ENCODE data around the gene LRRC8C. TPM values are rescaled to one million over a fixed set of nuclear protein-coding genes. Genes with fewer than 3 reads are reported as not detected.

LRRC8C gene
- total RNA-seq, 1 experiment from 2014 or later = 1.2 TPM

- Histone ChIP-seq H3K4me3 (ENCODE audit: insufficient read depth, low read depth, low read length) (no peak overlapping the region), H3K36me3 (replicated peaks; ENCODE audit: control insufficient read depth, insufficient read depth, low read length) (no peaks in the 10 kb centered on the region), H3K27me3 (ENCODE audit: control insufficient read depth, insufficient read depth, low read length) (no peaks in the 10 kb centered on the region)
- DNase-seq = no peak
Measured at GRCh38 chr1:89667691-89668090, 34.8 kb downstream of the LRRC8C start.

- H3K36me3 ChIP-seq (replicated peaks; ENCODE audit: control insufficient read depth, insufficient read depth, low read length) = no peaks in the 10 kb centered on the region
- DNase-seq = no peak
- no peak overlapping the region for H3K4me3 ChIP-seq (ENCODE audit: insufficient read depth, low read depth, low read length)
- no peaks in the 10 kb centered on the region for H3K27me3 ChIP-seq (ENCODE audit: control insufficient read depth, insufficient read depth, low read length)
Measured at GRCh38 chr1:89668961-89669360, 36.0 kb downstream of the LRRC8C start.

- H3K27me3 ChIP-seq (ENCODE audit: control insufficient read depth, insufficient read depth, low read length) = no peaks in the 10 kb centered on the region
- H3K36me3 ChIP-seq (replicated peaks; ENCODE audit: control insufficient read depth, insufficient read depth, low read length) = no peaks in the 10 kb centered on the region
- no peak overlapping the region for H3K4me3 ChIP-seq (ENCODE audit: insufficient read depth, low read depth, low read length)
- no peak for DNase-seq
Measured at GRCh38 chr1:89669441-89669840, 36.5 kb downstream of the LRRC8C start.

GRCh38 chr1:89670163-89670562 lies 37.2 kb downstream of the LRRC8C start:
- no peak for DNase-seq
- H3K27me3 ChIP-seq (ENCODE audit: control insufficient read depth, insufficient read depth, low read length) = no peaks in the 10 kb centered on the region
- no peak overlapping the region for H3K4me3 ChIP-seq (ENCODE audit: insufficient read depth, low read depth, low read length)
- H3K36me3 ChIP-seq (replicated peaks; ENCODE audit: control insufficient read depth, insufficient read depth, low read length) = no peaks in the 10 kb centered on the region

- DNase-seq = no peak
- Histone ChIP-seq H3K36me3 (replicated peaks; ENCODE audit: control insufficient read depth, insufficient read depth, low read length) (no peaks in the 10 kb centered on the region), H3K4me3 (ENCODE audit: insufficient read depth, low read depth, low read length) (no peak overlapping the region), H3K27me3 (ENCODE audit: control insufficient read depth, insufficient read depth, low read length) (no peaks in the 10 kb centered on the region)
Measured at GRCh38 chr1:89670711-89671110, 37.8 kb downstream of the LRRC8C start.

GRCh38 chr1:89671775-89672488 lies 39.0 kb downstream of the LRRC8C start:
- H3K27me3 ChIP-seq (ENCODE audit: control insufficient read depth, insufficient read depth, low read length) = no peaks in the 10 kb centered on the region
- DNase-seq = no peak
- no peaks in the 10 kb centered on the region for H3K36me3 ChIP-seq (replicated peaks; ENCODE audit: control insufficient read depth, insufficient read depth, low read length)
- H3K4me3 ChIP-seq (ENCODE audit: insufficient read depth, low read depth, low read length) = no peak overlapping the region

- H3K27me3 ChIP-seq (ENCODE audit: control insufficient read depth, insufficient read depth, low read length) = no peaks in the 10 kb centered on the region
- H3K36me3 ChIP-seq (replicated peaks; ENCODE audit: control insufficient read depth, insufficient read depth, low read length) = no peaks in the 10 kb centered on the region
Measured at GRCh38 chr1:89672489-89673183, 39.7 kb downstream of the LRRC8C start.

GRCh38 chr1:89673251-89673650 lies 40.3 kb downstream of the LRRC8C start:
- DNase-seq = no peak
- Histone ChIP-seq H3K27me3 (ENCODE audit: control insufficient read depth, insufficient read depth, low read length) (no peaks in the 10 kb centered on the region), H3K36me3 (replicated peaks; ENCODE audit: control insufficient read depth, insufficient read depth, low read length) (no peaks in the 10 kb centered on the region)

More at GRCh38 chr1:89672489-89673183, 39.7 kb downstream of the LRRC8C start:
- no peak overlapping the region for H3K4me3 ChIP-seq (ENCODE audit: insufficient read depth, low read depth, low read length)
- DNase-seq = no peak

GRCh38 chr1:89675677-89676076 lies 42.8 kb downstream of the LRRC8C start:
- Histone ChIP-seq H3K4me3 (ENCODE audit: insufficient read depth, low read depth, low read length) (no peak overlapping the region), H3K27me3 (ENCODE audit: control insufficient read depth, insufficient read depth, low read length) (no peaks in the 10 kb centered on the region), H3K36me3 (replicated peaks; ENCODE audit: control insufficient read depth, insufficient read depth, low read length) (no peaks in the 10 kb centered on the region)
- DNase-seq = no peak

More at GRCh38 chr1:89673251-89673650, 40.3 kb downstream of the LRRC8C start:
- H3K4me3 ChIP-seq (ENCODE audit: insufficient read depth, low read depth, low read length) = no peak overlapping the region

GRCh38 chr1:89681045-89681729 lies 48.3 kb downstream of the LRRC8C start:
- DNase-seq = no peak
- no peak overlapping the region for H3K4me3 ChIP-seq (ENCODE audit: insufficient read depth, low read depth, low read length)
- no peaks in the 10 kb centered on the region for H3K27me3 ChIP-seq (ENCODE audit: control insufficient read depth, insufficient read depth, low read length)
- H3K36me3 ChIP-seq (replicated peaks; ENCODE audit: control insufficient read depth, insufficient read depth, low read length) = no peaks in the 10 kb centered on the region

GRCh38 chr1:89682611-89683010 lies 49.7 kb downstream of the LRRC8C start:
- H3K4me3 ChIP-seq (ENCODE audit: insufficient read depth, low read depth, low read length) = no peak overlapping the region
- DNase-seq = no peak
- no peaks in the 10 kb centered on the region for H3K27me3 ChIP-seq (ENCODE audit: control insufficient read depth, insufficient read depth, low read length)
- H3K36me3 ChIP-seq (replicated peaks; ENCODE audit: control insufficient read depth, insufficient read depth, low read length) = no peaks in the 10 kb centered on the region

GRCh38 chr1:89685461-89685860 lies 52.5 kb downstream of the LRRC8C start:
- no peak for DNase-seq
- H3K4me3 ChIP-seq (ENCODE audit: insufficient read depth, low read depth, low read length) = no peak overlapping the region
- no peaks in the 10 kb centered on the region for H3K27me3 ChIP-seq (ENCODE audit: control insufficient read depth, insufficient read depth, low read length)
- no peaks in the 10 kb centered on the region for H3K36me3 ChIP-seq (replicated peaks; ENCODE audit: control insufficient read depth, insufficient read depth, low read length)

- no peaks in the 10 kb centered on the region for H3K27me3 ChIP-seq (ENCODE audit: control insufficient read depth, insufficient read depth, low read length)
- no peaks in the 10 kb centered on the region for H3K36me3 ChIP-seq (replicated peaks; ENCODE audit: control insufficient read depth, insufficient read depth, low read length)
- no peak overlapping the region for H3K4me3 ChIP-seq (ENCODE audit: insufficient read depth, low read depth, low read length)
- no peak for DNase-seq
Measured at GRCh38 chr1:89686520-89686919, 53.6 kb downstream of the LRRC8C start.

- Histone ChIP-seq H3K27me3 (ENCODE audit: control insufficient read depth, insufficient read depth, low read length) (no peaks in the 10 kb centered on the region), H3K4me3 (ENCODE audit: insufficient read depth, low read depth, low read length) (no peak overlapping the region), H3K36me3 (replicated peaks; ENCODE audit: control insufficient read depth, insufficient read depth, low read length) (no peaks in the 10 kb centered on the region)
- DNase-seq = no peak
Measured at GRCh38 chr1:89687254-89687653, 54.3 kb downstream of the LRRC8C start.

- H3K36me3 ChIP-seq (replicated peaks; ENCODE audit: control insufficient read depth, insufficient read depth, low read length) = no peaks in the 10 kb centered on the region
- no peak overlapping the region for H3K4me3 ChIP-seq (ENCODE audit: insufficient read depth, low read depth, low read length)
- H3K27me3 ChIP-seq (ENCODE audit: control insufficient read depth, insufficient read depth, low read length) = no peaks in the 10 kb centered on the region
- DNase-seq = no peak
Measured at GRCh38 chr1:89688607-89689006, 55.7 kb downstream of the LRRC8C start.
